GM23338 (cell line): ENCODE measurements around the gene GRID2. TPM values are rescaled to one million over a fixed set of nuclear protein-coding genes. Genes with fewer than 3 reads are reported as not detected.
"Not testable (repeated sequence)": the region's sequence is repeated elsewhere in the genome, so short reads cannot be mapped to it uniquely, and the experiment has no call there.

Experiments used
- ATAC-seq: fragments of 200-7000 bp; cut with Tn5 transposase; 3 replicates; pipeline ENCODE4 v1.9.1; 2020
- DNase-seq: peaks from one replicate; pipeline ENCODE4 v3.0.0-alpha.2; 2015; ENCODE audit warnings: low spot score
- H2AFZ ChIP-seq: fragments of 200-600 bp; sonication (generic); 2 replicates; pipeline ENCODE4 v1.8.0; 2016; ENCODE audit warnings: antibody characterized with exemption, mild to moderate bottlenecking, moderate library complexity
- H3F3A ChIP-seq: fragments of 200-600 bp; sonication (generic); replicated peaks from 2 replicates; pipeline ENCODE4 v1.8.0; 2017; ENCODE audit warnings: antibody characterized with exemption, mixed run types, low read depth
- H3K27ac ChIP-seq: fragments of 200-600 bp; sonication (generic); 2 replicates; pipeline ENCODE4 v1.6.1; 2016; ENCODE audit warnings: low read depth
- H3K27me3 ChIP-seq: fragments of 200-600 bp; sonication (generic); 2 replicates; pipeline ENCODE4 v1.8.0; 2016; ENCODE audit warnings: mild to moderate bottlenecking, mixed run types, moderate library complexity; ENCODE audit not compliant: insufficient read depth
- H3K36me3 ChIP-seq: fragments of 200-600 bp; sonication (generic); 2 replicates; pipeline ENCODE4 v1.8.0; 2016; ENCODE audit warnings: mild to moderate bottlenecking; ENCODE audit not compliant: insufficient read depth
- H3K4me1 ChIP-seq: fragments of 200-600 bp; sonication (generic); 2 replicates; pipeline ENCODE4 v1.8.0; 2016; ENCODE audit warnings: mild to moderate bottlenecking, moderate library complexity; ENCODE audit not compliant: insufficient read depth
- H3K4me2 ChIP-seq: fragments of 200-600 bp; sonication (generic); 2 replicates; pipeline ENCODE4 v1.7.1; 2017; ENCODE audit warnings: mixed run types
- H3K4me3 ChIP-seq: fragments of 200-600 bp; sonication (generic); 2 replicates; pipeline ENCODE4 v1.6.1; 2016; ENCODE audit warnings: mixed run types
- H3K79me2 ChIP-seq: fragments of 200-600 bp; sonication (generic); replicated peaks from 2 replicates; pipeline ENCODE4 v1.8.0; 2017; ENCODE audit warnings: mild to moderate bottlenecking; ENCODE audit not compliant: insufficient read depth
- H3K9me2 ChIP-seq: fragments of 200-600 bp; sonication (generic); 2 replicates; pipeline ENCODE4 v1.8.0; 2017; ENCODE audit not compliant: insufficient read depth
- H4K20me1 ChIP-seq: fragments of 200-600 bp; sonication (generic); replicated peaks from 2 replicates; pipeline ENCODE4 v1.8.0; 2017; ENCODE audit warnings: mild to moderate bottlenecking; ENCODE audit not compliant: insufficient read depth
- H3K27ac Mint-ChIP-seq: 2 replicates; pipeline ENCODE4 v1.8.0; 2020; ENCODE audit warnings: inconsistent platforms, mild to moderate bottlenecking, moderate library complexity, mixed read lengths
- H3K27me3 Mint-ChIP-seq: 3 replicates; pipeline ENCODE4 v1.8.0; 2022; ENCODE audit warnings: low read depth, mild to moderate bottlenecking, moderate library complexity, mixed read lengths, inconsistent platforms; ENCODE audit not compliant: insufficient read depth, poor library complexity
- H3K36me3 Mint-ChIP-seq: 3 replicates; pipeline ENCODE4 v1.8.0; 2021; ENCODE audit warnings: low read depth, mild to moderate bottlenecking, inconsistent platforms, moderate library complexity, mixed read lengths
- H3K4me1 Mint-ChIP-seq: 3 replicates; pipeline ENCODE4 v1.8.0; 2020; ENCODE audit warnings: mild to moderate bottlenecking, inconsistent platforms, mixed read lengths
- H3K4me3 Mint-ChIP-seq: 3 replicates; pipeline ENCODE4 v1.8.0; 2021; ENCODE audit warnings: moderate library complexity, mild to moderate bottlenecking, inconsistent platforms, mixed read lengths
- H3K9me3 Mint-ChIP-seq: 3 replicates; pipeline ENCODE4 v1.8.0; 2020; ENCODE audit warnings: moderate library complexity, mild to moderate bottlenecking, inconsistent platforms, mixed read lengths
- NANOG ChIP-seq: IDR thresholded peaks from 2 replicates; pipeline ENCODE4 v1.6.1; 2016; ENCODE audit warnings: antibody characterized with exemption, borderline replicate concordance
- POLR2AphosphoS5 ChIP-seq: IDR thresholded peaks from 2 replicates; pipeline ENCODE4 v1.6.1; 2016; ENCODE audit warnings: antibody characterized with exemption, low read depth
- ZNF462 ChIP-seq: fragments of 250-450 bp; sonication (Bioruptor Pico); IDR thresholded peaks from 2 replicates; pipeline ENCODE4 v1.5.0; 2020; ENCODE audit warnings: mild to moderate bottlenecking, moderate library complexity
- polyA plus RNA-seq: library from polyadenylated mRNA; unstranded; fragments of >200 nt; fragmentation: Nextera tagmentation; extraction: Ambion mirVana; gene quantifications from 2 replicates; pipeline ENCODE4 v1.2.1, GENCODE V29; 2016
- total RNA-seq: library from RNA; depleted of rRNA; stranded (reverse); fragments of >200 nt; shearing (Covaris generic); gene quantifications from 2 replicates; pipeline ENCODE4 v1.2.3, GENCODE V29; 2014
- TF ChIP-seq, protein P1 (sequence below): IDR thresholded peaks from 2 replicates; pipeline ENCODE4 v1.6.1; 2016; ENCODE audit warnings: antibody characterized with exemption

Gene GRID2
- total and polyA plus RNA-seq, 2 experiments from 2014 or later: 19.9 to 65.4 TPM

DNA sequence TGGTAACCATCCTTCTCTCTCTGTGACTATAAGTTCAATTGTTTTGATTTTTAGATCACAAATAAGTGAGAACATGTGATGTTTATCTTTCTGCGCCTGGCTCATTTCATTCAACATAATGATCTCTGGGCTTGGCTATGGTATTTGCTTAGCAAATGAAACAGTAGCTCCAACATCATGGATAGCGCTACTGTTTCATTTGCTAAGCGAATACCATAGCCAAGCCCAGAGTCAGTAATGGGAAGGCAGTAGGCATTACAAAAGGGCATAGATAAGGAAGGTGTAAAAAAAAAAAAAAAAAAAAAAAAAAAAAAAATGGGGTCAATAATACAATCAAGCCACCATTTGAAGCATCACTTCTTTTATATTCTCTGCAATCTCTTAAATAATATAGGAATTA is 1055.8 kb downstream of the GRID2 start:
- H3K4me2 ChIP-seq: no peak overlapping the region
- no peaks in the 10 kb centered on the region for H3K27me3 ChIP-seq
- DNase-seq (no peak), ATAC-seq (peak; percentile 61)
- no peak overlapping the region for H3K4me3 Mint-ChIP-seq
- H3K36me3 ChIP-seq: no peaks in the 10 kb centered on the region
- H4K20me1 ChIP-seq: no peaks in the 10 kb centered on the region
- no peaks in the 10 kb centered on the region for H3F3A ChIP-seq
- TF ChIP-seq, protein P1, sequence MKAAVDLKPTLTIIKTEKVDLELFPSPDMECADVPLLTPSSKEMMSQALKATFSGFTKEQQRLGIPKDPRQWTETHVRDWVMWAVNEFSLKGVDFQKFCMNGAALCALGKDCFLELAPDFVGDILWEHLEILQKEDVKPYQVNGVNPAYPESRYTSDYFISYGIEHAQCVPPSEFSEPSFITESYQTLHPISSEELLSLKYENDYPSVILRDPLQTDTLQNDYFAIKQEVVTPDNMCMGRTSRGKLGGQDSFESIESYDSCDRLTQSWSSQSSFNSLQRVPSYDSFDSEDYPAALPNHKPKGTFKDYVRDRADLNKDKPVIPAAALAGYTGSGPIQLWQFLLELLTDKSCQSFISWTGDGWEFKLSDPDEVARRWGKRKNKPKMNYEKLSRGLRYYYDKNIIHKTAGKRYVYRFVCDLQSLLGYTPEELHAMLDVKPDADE: no peak
- no peaks in the 10 kb centered on the region for H3K79me2 ChIP-seq
- no peak overlapping the region for H3K27ac Mint-ChIP-seq
- no peak overlapping the region for H2AFZ ChIP-seq
- H3K4me1 Mint-ChIP-seq: peaks cover 28% of the 10 kb centered on the region
- H3K27ac ChIP-seq: no peak overlapping the region
- H3K4me1 ChIP-seq: peaks cover 6% of the 10 kb centered on the region
- peaks cover 4% of the 10 kb centered on the region for H3K27me3 Mint-ChIP-seq
- no peaks in the 10 kb centered on the region for H3K9me2 ChIP-seq
- no peaks in the 10 kb centered on the region for H3K9me3 Mint-ChIP-seq
- no peak overlapping the region for H3K4me3 ChIP-seq
- no peaks in the 10 kb centered on the region for H3K36me3 Mint-ChIP-seq

GRCh38 chr4:93366169-93366755 is 1062.5 kb downstream of the GRID2 start:
- Mint-ChIP-seq H3K4me1 (peaks cover 53% of the 10 kb centered on the region), H3K4me3 (peak overlapping the region; percentile 58)
- not testable (repeated sequence) for ATAC-seq, H3K9me3 Mint-ChIP-seq, H3K79me2 ChIP-seq, H4K20me1 ChIP-seq, H3K27me3 Mint-ChIP-seq, H2AFZ ChIP-seq, H3K36me3 Mint-ChIP-seq, H3K27ac Mint-ChIP-seq, H3K36me3 ChIP-seq, H3K9me2 ChIP-seq, H3K27me3 ChIP-seq, H3F3A ChIP-seq, H3K27ac ChIP-seq
- Histone ChIP-seq H3K4me2 (peak overlapping the region; percentile 50), H3K4me3 (peak overlapping the region; percentile 31), H3K4me1 (peaks cover 33% of the 10 kb centered on the region)
- DNase-seq: peak; percentile 53
- TF ChIP-seq POLR2AphosphoS5: peak; percentile 56
- peak; percentile 69 for TF ChIP-seq ZNF462 (CRISPR knock-in tag)
- TF ChIP-seq NANOG: peak; percentile 34; the same call in 1 of the 2 replicates
